ENCODE measurements around the gene SLC9A2.

The SLC9A2 gene

GRCh38 chr2:102703305-102703704 is 84.0 kb downstream of the SLC9A2 start:
- WGBS, 2 experiments (ENCODE audit: insufficient coverage in 2 of 2), result no CpG with 5 or more reads among the region's 2 CpGs
- no peaks in the 10 kb centered on the region for H3K36me3 ChIP-seq (ENCODE audit: control insufficient read depth, insufficient read depth, low read length)
- no peak overlapping the region for H3K4me3 ChIP-seq (ENCODE audit: extremely low read depth, insufficient read depth, low read length, poor library complexity, severe bottlenecking)

GRCh38 chr2:102703748-102704147 is 84.4 kb downstream of the SLC9A2 start:
- H3K27ac ChIP-seq (ENCODE audit: low read depth, low read length, severe bottlenecking), result no peak overlapping the region
- no peak overlapping the region for H3K4me3 ChIP-seq (ENCODE audit: extremely low read depth, insufficient read depth, low read length, poor library complexity, severe bottlenecking)
- H3K36me3 ChIP-seq (ENCODE audit: control insufficient read depth, insufficient read depth, low read length), result no peaks in the 10 kb centered on the region
- H3K4me1 ChIP-seq (ENCODE audit: control insufficient read depth, insufficient read depth, low read length, poor library complexity, severe bottlenecking), result no peaks in the 10 kb centered on the region
- no peaks in the 10 kb centered on the region for H3K9me3 ChIP-seq (ENCODE audit: control insufficient read depth, low read length)

More at GRCh38 chr2:102703305-102703704, 84.0 kb downstream of the SLC9A2 start:
- Histone ChIP-seq H3K9me3 (ENCODE audit: control insufficient read depth, low read length) (no peaks in the 10 kb centered on the region), H3K4me1 (ENCODE audit: control insufficient read depth, insufficient read depth, low read length, poor library complexity, severe bottlenecking) (no peaks in the 10 kb centered on the region), H3K27ac (ENCODE audit: low read depth, low read length, severe bottlenecking) (no peak overlapping the region)

- no peaks in the 10 kb centered on the region for H3K36me3 ChIP-seq (ENCODE audit: control insufficient read depth, insufficient read depth, low read length)
- no peak overlapping the region for H3K4me3 ChIP-seq (ENCODE audit: extremely low read depth, insufficient read depth, low read length, poor library complexity, severe bottlenecking)
- no peaks in the 10 kb centered on the region for H3K4me1 ChIP-seq (ENCODE audit: control insufficient read depth, insufficient read depth, low read length, poor library complexity, severe bottlenecking)
- no peak overlapping the region for H3K27ac ChIP-seq (ENCODE audit: low read depth, low read length, severe bottlenecking)
- H3K9me3 ChIP-seq (ENCODE audit: control insufficient read depth, low read length), result no peaks in the 10 kb centered on the region
- WGBS, 2 experiments (ENCODE audit: insufficient coverage in 2 of 2), result 73 to 76% methylated on average over 12 of the region's 12 CpGs
These were observed 85.2 kb downstream of the SLC9A2 start for GRCh38 chr2:102704531-102704930.

GRCh38 chr2:102707796-102708695 is 88.7 kb downstream of the SLC9A2 start:
- H3K36me3 ChIP-seq (ENCODE audit: control insufficient read depth, insufficient read depth, low read length), result no peaks in the 10 kb centered on the region
- H3K27ac ChIP-seq (ENCODE audit: low read depth, low read length, severe bottlenecking), result no peak overlapping the region
- H3K4me3 ChIP-seq (ENCODE audit: extremely low read depth, insufficient read depth, low read length, poor library complexity, severe bottlenecking), result no peak overlapping the region
- no peaks in the 10 kb centered on the region for H3K9me3 ChIP-seq (ENCODE audit: control insufficient read depth, low read length)
- no peaks in the 10 kb centered on the region for H3K4me1 ChIP-seq (ENCODE audit: control insufficient read depth, insufficient read depth, low read length, poor library complexity, severe bottlenecking)
- WGBS, 2 experiments (ENCODE audit: insufficient coverage in 2 of 2), result 89 to 92% methylated on average over 12 of the region's 20 CpGs

GRCh38 chr2:102708847-102709559 is 89.7 kb downstream of the SLC9A2 start:
- Histone ChIP-seq H3K4me1 (ENCODE audit: control insufficient read depth, insufficient read depth, low read length, poor library complexity, severe bottlenecking) (no peaks in the 10 kb centered on the region), H3K36me3 (ENCODE audit: control insufficient read depth, insufficient read depth, low read length) (no peaks in the 10 kb centered on the region), H3K4me3 (ENCODE audit: extremely low read depth, insufficient read depth, low read length, poor library complexity, severe bottlenecking) (no peak overlapping the region), H3K27ac (ENCODE audit: low read depth, low read length, severe bottlenecking) (no peak overlapping the region), H3K9me3 (ENCODE audit: control insufficient read depth, low read length) (no peaks in the 10 kb centered on the region)
- WGBS, 2 experiments (ENCODE audit: insufficient coverage in 2 of 2), result 65 to 73% methylated on average over 7 to 8 of the region's 8 CpGs

- H3K36me3 ChIP-seq (ENCODE audit: control insufficient read depth, insufficient read depth, low read length), result peaks cover 52% of the 10 kb centered on the region
- H3K27ac ChIP-seq (ENCODE audit: low read depth, low read length, severe bottlenecking), result no peak overlapping the region
- no peak overlapping the region for H3K4me3 ChIP-seq (ENCODE audit: extremely low read depth, insufficient read depth, low read length, poor library complexity, severe bottlenecking)
- H3K4me1 ChIP-seq (ENCODE audit: control insufficient read depth, insufficient read depth, low read length, poor library complexity, severe bottlenecking), result peaks cover 12% of the 10 kb centered on the region
- H3K9me3 ChIP-seq (ENCODE audit: control insufficient read depth, low read length), result no peaks in the 10 kb centered on the region
- 90 to 96% methylated on average over 3 to 4 of the region's 5 CpGs for WGBS, 2 experiments (ENCODE audit: insufficient coverage in 2 of 2)
These were observed 98.1 kb downstream of the SLC9A2 start for GRCh38 chr2:102717308-102718018.

- 95 to 96% methylated on average over 16 to 24 of the region's 26 CpGs for WGBS, 2 experiments (ENCODE audit: insufficient coverage in 2 of 2)
- Histone ChIP-seq H3K4me1 (ENCODE audit: control insufficient read depth, insufficient read depth, low read length, poor library complexity, severe bottlenecking) (peaks cover 12% of the 10 kb centered on the region), H3K4me3 (ENCODE audit: extremely low read depth, insufficient read depth, low read length, poor library complexity, severe bottlenecking) (no peak overlapping the region), H3K36me3 (ENCODE audit: control insufficient read depth, insufficient read depth, low read length) (peaks cover 64% of the 10 kb centered on the region), H3K27ac (ENCODE audit: low read depth, low read length, severe bottlenecking) (no peak overlapping the region), H3K9me3 (ENCODE audit: control insufficient read depth, low read length) (no peaks in the 10 kb centered on the region)
These were observed 99.3 kb downstream of the SLC9A2 start for GRCh38 chr2:102718387-102719316.

GRCh38 chr2:102724016-102724490 is 104.7 kb downstream of the SLC9A2 start:
- Histone ChIP-seq H3K9me3 (ENCODE audit: control insufficient read depth, low read length) (no peaks in the 10 kb centered on the region), H3K4me3 (ENCODE audit: extremely low read depth, insufficient read depth, low read length, poor library complexity, severe bottlenecking) (no peak overlapping the region), H3K27ac (ENCODE audit: low read depth, low read length, severe bottlenecking) (no peak overlapping the region), H3K4me1 (ENCODE audit: control insufficient read depth, insufficient read depth, low read length, poor library complexity, severe bottlenecking) (peaks cover 18% of the 10 kb centered on the region), H3K36me3 (ENCODE audit: control insufficient read depth, insufficient read depth, low read length) (peaks cover 62% of the 10 kb centered on the region)
- WGBS, 2 experiments (ENCODE audit: insufficient coverage in 2 of 2), result 80 to 86% methylated on average over 4 to 6 of the region's 7 CpGs

GRCh38 chr2:102724553-102724952 is 105.2 kb downstream of the SLC9A2 start:
- Histone ChIP-seq H3K4me1 (ENCODE audit: control insufficient read depth, insufficient read depth, low read length, poor library complexity, severe bottlenecking) (peaks cover 18% of the 10 kb centered on the region), H3K36me3 (ENCODE audit: control insufficient read depth, insufficient read depth, low read length) (peaks cover 57% of the 10 kb centered on the region), H3K4me3 (ENCODE audit: extremely low read depth, insufficient read depth, low read length, poor library complexity, severe bottlenecking) (no peak overlapping the region), H3K9me3 (ENCODE audit: control insufficient read depth, low read length) (no peaks in the 10 kb centered on the region), H3K27ac (ENCODE audit: low read depth, low read length, severe bottlenecking) (no peak overlapping the region)
- 87 to 100% methylated on average over 2 to 5 of the region's 10 CpGs for WGBS, 2 experiments (ENCODE audit: insufficient coverage in 2 of 2)
